H9 (cell line): ENCODE measurements around the gene VWA5B1. TPM values are rescaled to one million over a fixed set of nuclear protein-coding genes. Genes with fewer than 3 reads are reported as not detected.

Experiments used
- DNase-seq: peaks from one replicate; pipeline ENCODE4 v3.0.0-alpha.2; 2017
- H2AFZ ChIP-seq: one replicate; pipeline ENCODE4 v1.6.1; 2013; ENCODE audit warnings: mild to moderate bottlenecking, low read length, control low read depth, moderate library complexity
- H2AK5ac ChIP-seq: 2 replicates; pipeline ENCODE4 v1.6.1; 2013; ENCODE audit warnings: low read length, control low read depth, mixed read lengths; ENCODE audit not compliant: insufficient read length
- H2BK120ac ChIP-seq: one replicate; pipeline ENCODE4 v1.6.1; 2013; ENCODE audit warnings: low read depth, mild to moderate bottlenecking, low read length, control low read depth, inconsistent platforms; ENCODE audit not compliant: poor library complexity, severe bottlenecking
- H2BK12ac ChIP-seq: 2 replicates; pipeline ENCODE4 v1.6.1; 2013; ENCODE audit warnings: low read length, control low read depth, mixed read lengths, low read depth; ENCODE audit not compliant: insufficient read length
- H2BK15ac ChIP-seq: 2 replicates; pipeline ENCODE4 v1.6.1; 2013; ENCODE audit warnings: low read depth, low read length, control low read depth
- H2BK20ac ChIP-seq: one replicate; pipeline ENCODE4 v1.6.1; 2013; ENCODE audit warnings: low read depth, mild to moderate bottlenecking, low read length, control low read depth, inconsistent platforms; ENCODE audit not compliant: poor library complexity, severe bottlenecking
- H2BK5ac ChIP-seq: 2 replicates; pipeline ENCODE4 v1.6.1; 2013; ENCODE audit warnings: low read length, control low read depth, mixed read lengths; ENCODE audit not compliant: insufficient read length
- H3K14ac ChIP-seq: 2 replicates; pipeline ENCODE4 v1.6.1; 2013; ENCODE audit warnings: low read length, control low read depth; ENCODE audit not compliant: insufficient read depth
- H3K18ac ChIP-seq: 2 replicates; pipeline ENCODE4 v1.6.1; 2013; ENCODE audit warnings: low read depth, mild to moderate bottlenecking, mixed read lengths, low read length, control low read depth; ENCODE audit not compliant: insufficient read length
- H3K23ac ChIP-seq: 2 replicates; pipeline ENCODE4 v1.6.1; 2013; ENCODE audit warnings: low read length, control low read depth, mixed read lengths, low read depth; ENCODE audit not compliant: insufficient read length
- H3K23me2 ChIP-seq: 2 replicates; pipeline ENCODE4 v1.6.1; 2013; ENCODE audit warnings: low read depth, mild to moderate bottlenecking, mixed read lengths, low read length, control low read depth; ENCODE audit not compliant: insufficient read length, poor library complexity, severe bottlenecking
- H3K27ac ChIP-seq: 2 replicates; pipeline ENCODE4 v1.5.1; 2013; ENCODE audit warnings: low read length, control low read depth, mixed read lengths, low read depth; ENCODE audit not compliant: insufficient read length
- H3K27me3 ChIP-seq: 2 replicates; pipeline ENCODE4 v1.6.1; 2013; ENCODE audit warnings: low read length, control low read depth, inconsistent platforms; ENCODE audit not compliant: insufficient read depth
- H3K4ac ChIP-seq: 2 replicates; pipeline ENCODE4 v1.6.1; 2013; ENCODE audit warnings: low read depth, mild to moderate bottlenecking, control low read depth, inconsistent platforms, low read length, moderate library complexity
- H3K4me1 ChIP-seq: 2 replicates; pipeline ENCODE4 v1.6.1; 2013; ENCODE audit warnings: low read length, control low read depth, inconsistent platforms; ENCODE audit not compliant: insufficient read depth
- H3K4me2 ChIP-seq: 2 replicates; pipeline ENCODE4 v1.6.1; 2013; ENCODE audit warnings: low read length, control low read depth, mixed read lengths; ENCODE audit not compliant: insufficient read length, insufficient read depth
- H3K56ac ChIP-seq: 2 replicates; pipeline ENCODE4 v1.6.1; 2013; ENCODE audit warnings: low read depth, mild to moderate bottlenecking, mixed read lengths, low read length, control low read depth; ENCODE audit not compliant: insufficient read length
- H3K79me1 ChIP-seq: 2 replicates; pipeline ENCODE4 v1.6.1; 2013; ENCODE audit warnings: low read depth, mild to moderate bottlenecking, moderate library complexity, low read length, control low read depth, inconsistent platforms; ENCODE audit not compliant: insufficient read depth, poor library complexity, severe bottlenecking
- H3K79me2 ChIP-seq: 2 replicates; pipeline ENCODE4 v1.6.1; 2013; ENCODE audit warnings: low read length, control low read depth, inconsistent platforms; ENCODE audit not compliant: insufficient read depth
- H3K9ac ChIP-seq: 2 replicates; pipeline ENCODE4 v1.6.1; 2013; ENCODE audit warnings: low read length, control low read depth, mixed read lengths; ENCODE audit not compliant: insufficient read length; ENCODE audit errors: extremely low read depth
- H3K9me3 ChIP-seq: one replicate; pipeline ENCODE4 v1.6.1; 2013; ENCODE audit warnings: low read depth, low read length, inconsistent platforms; ENCODE audit not compliant: control insufficient read depth
- H3T11ph ChIP-seq: one replicate; pipeline ENCODE4 v1.6.1; 2013; ENCODE audit warnings: mild to moderate bottlenecking, low read length, control low read depth, inconsistent platforms
- H4K20me1 ChIP-seq: one replicate; pipeline ENCODE4 v1.6.1; 2013; ENCODE audit not compliant: control insufficient read depth, insufficient read length, insufficient read depth
- H4K5ac ChIP-seq: 2 replicates; pipeline ENCODE4 v1.6.1; 2013; ENCODE audit warnings: low read depth, mild to moderate bottlenecking, mixed read lengths, low read length, control low read depth; ENCODE audit not compliant: insufficient read length
- H4K8ac ChIP-seq: replicated peaks from 2 replicates; pipeline ENCODE4 v1.6.1; 2013; ENCODE audit warnings: low read length, control low read depth, mixed read lengths, low read depth; ENCODE audit not compliant: insufficient read length
- H4K91ac ChIP-seq: 2 replicates; pipeline ENCODE4 v1.6.1; 2013; ENCODE audit warnings: low read depth, mild to moderate bottlenecking, moderate library complexity, mixed read lengths, low read length, control low read depth; ENCODE audit not compliant: insufficient read length
- H3K27ac Mint-ChIP-seq, 3 experiments: 2 replicates in 2 of 3; 3 replicates in 1 of 3; pipeline ENCODE4 v1.8.0; 2020 to 2021; ENCODE audit warnings: mixed read lengths in 3 of 3, mild to moderate bottlenecking in 1 of 3, moderate library complexity in 1 of 3
- H3K27me3 Mint-ChIP-seq: 2 replicates; pipeline ENCODE4 v1.8.0; 2021; ENCODE audit warnings: low read depth, mild to moderate bottlenecking, moderate library complexity, mixed read lengths
- H3K36me3 Mint-ChIP-seq, 3 experiments: 2 replicates in 2 of 3; 3 replicates in 1 of 3; pipeline ENCODE4 v1.8.0; 2020 to 2021; ENCODE audit warnings: low read depth in 3 of 3, mixed read lengths in 3 of 3; ENCODE audit not compliant: insufficient read depth in 1 of 3
- H3K4me1 Mint-ChIP-seq, 2 experiments: 2 replicates each; pipeline ENCODE4 v1.8.0; 2020; ENCODE audit warnings: mixed read lengths in 2 of 2
- H3K4me3 Mint-ChIP-seq, 2 experiments: 2 replicates in 1 of 2; 3 replicates in 1 of 2; pipeline ENCODE4 v1.8.0; 2020 to 2021; ENCODE audit warnings: mild to moderate bottlenecking in 2 of 2, mixed read lengths in 2 of 2, moderate library complexity in 1 of 2
- H3K9me3 Mint-ChIP-seq, 2 experiments: 2 replicates in 1 of 2; 3 replicates in 1 of 2; pipeline ENCODE4 v1.8.0; 2020; ENCODE audit warnings: mild to moderate bottlenecking in 2 of 2, mixed read lengths in 2 of 2, moderate library complexity in 1 of 2
- WGBS: extraction: QIAGEN DNeasy Blood & Tissue Kit; methylation state at CpG from one replicate; pipeline ENCODE4 v1.1.7; 2013; ENCODE audit warnings: missing lambda C conversion rate, low lambda C conversion rate, mixed read lengths; ENCODE audit not compliant: insufficient read length; ENCODE audit errors: extremely low coverage; 5-methylcytosine and 5-hydroxymethylcytosine counted together
- total RNA-seq: library from RNA; stranded (reverse); gene quantifications from 2 replicates; pipeline ENCODE4 v1.2.1, GENCODE V29; 2021
- TF ChIP-seq, protein P1 (sequence below): fragments of 200-600 bp; sonication (generic); conservative IDR thresholded peaks from 3 replicates; pipeline ENCODE4 v1.8.0; 2021; ENCODE audit warnings: antibody characterized with exemption, mild to moderate bottlenecking

The VWA5B1 gene
- total RNA-seq, 1 experiment from 2014 or later, result not detected

DNA sequence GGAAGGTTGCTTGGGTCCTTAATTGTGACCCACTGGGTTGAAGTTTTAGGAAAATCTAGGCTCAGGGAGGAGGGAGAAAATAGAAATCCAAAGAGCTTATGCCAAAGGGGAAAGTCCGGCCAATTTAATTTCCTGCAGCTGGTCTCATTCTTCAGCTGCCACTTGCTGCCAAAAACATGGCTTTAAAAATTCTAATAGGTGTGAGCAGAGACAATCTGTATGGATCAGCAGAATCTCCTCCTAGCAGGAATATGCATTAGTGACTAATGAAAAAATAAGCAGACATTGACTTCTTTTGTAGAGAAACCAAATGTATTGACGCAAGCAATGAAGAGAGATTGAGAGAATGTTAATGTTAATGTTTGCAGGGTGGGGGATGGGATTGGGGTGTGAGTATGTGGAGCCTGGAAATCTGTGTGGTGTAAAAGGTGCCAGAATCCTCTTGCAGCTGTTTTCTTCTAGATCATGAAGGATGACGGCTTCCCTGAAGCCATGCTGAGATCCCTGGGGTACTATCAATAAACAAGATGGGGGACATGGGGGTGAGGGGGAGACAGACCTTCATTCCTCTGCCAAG, 35.3 kb downstream of the VWA5B1 start:
- no peak overlapping the region for H3K27ac Mint-ChIP-seq
- H3K23me2 ChIP-seq, result no peaks in the 10 kb centered on the region
- no peak overlapping the region for H3K4me2 ChIP-seq
- peaks cover 5% of the 10 kb centered on the region; the same call in 1 of the 2 replicates for H3K4me1 ChIP-seq
- H2BK12ac ChIP-seq, result no peak overlapping the region
- no peak overlapping the region for H3K56ac ChIP-seq
- no peak overlapping the region for H4K8ac ChIP-seq
- no peak overlapping the region for H2BK20ac ChIP-seq
- H3K9ac ChIP-seq, result no peak overlapping the region
- no peaks in the 10 kb centered on the region; the same call in 1 of the 2 replicates for H3K27me3 ChIP-seq
- no peak overlapping the region for H3K4ac ChIP-seq
- no peaks in the 10 kb centered on the region for H3K79me2 ChIP-seq
- no peaks in the 10 kb centered on the region for H4K20me1 ChIP-seq
- WGBS, result no CpG with 5 or more reads among the region's 3 CpGs
- H3K36me3 Mint-ChIP-seq, result no peaks in the 10 kb centered on the region
- peaks cover 5 to 14% of the 10 kb centered on the region in 2 experiments for H3K4me1 Mint-ChIP-seq
- H3K27me3 Mint-ChIP-seq, result peaks cover 33% of the 10 kb centered on the region
- no peak overlapping the region for H2AFZ ChIP-seq
- H3K27ac ChIP-seq, result no peak overlapping the region
- H3K9me3 Mint-ChIP-seq, result no peaks in the 10 kb centered on the region
- H3K79me1 ChIP-seq, result no peaks in the 10 kb centered on the region
- no peak overlapping the region for H4K91ac ChIP-seq
- H2BK5ac ChIP-seq, result no peak overlapping the region
- no peak overlapping the region for H3K4me3 Mint-ChIP-seq
- H4K5ac ChIP-seq, result no peak overlapping the region
- H3T11ph ChIP-seq, result no peak overlapping the region
- no peak overlapping the region for H3K18ac ChIP-seq
- H2BK120ac ChIP-seq, result no peak overlapping the region
- TF ChIP-seq, protein P1, sequence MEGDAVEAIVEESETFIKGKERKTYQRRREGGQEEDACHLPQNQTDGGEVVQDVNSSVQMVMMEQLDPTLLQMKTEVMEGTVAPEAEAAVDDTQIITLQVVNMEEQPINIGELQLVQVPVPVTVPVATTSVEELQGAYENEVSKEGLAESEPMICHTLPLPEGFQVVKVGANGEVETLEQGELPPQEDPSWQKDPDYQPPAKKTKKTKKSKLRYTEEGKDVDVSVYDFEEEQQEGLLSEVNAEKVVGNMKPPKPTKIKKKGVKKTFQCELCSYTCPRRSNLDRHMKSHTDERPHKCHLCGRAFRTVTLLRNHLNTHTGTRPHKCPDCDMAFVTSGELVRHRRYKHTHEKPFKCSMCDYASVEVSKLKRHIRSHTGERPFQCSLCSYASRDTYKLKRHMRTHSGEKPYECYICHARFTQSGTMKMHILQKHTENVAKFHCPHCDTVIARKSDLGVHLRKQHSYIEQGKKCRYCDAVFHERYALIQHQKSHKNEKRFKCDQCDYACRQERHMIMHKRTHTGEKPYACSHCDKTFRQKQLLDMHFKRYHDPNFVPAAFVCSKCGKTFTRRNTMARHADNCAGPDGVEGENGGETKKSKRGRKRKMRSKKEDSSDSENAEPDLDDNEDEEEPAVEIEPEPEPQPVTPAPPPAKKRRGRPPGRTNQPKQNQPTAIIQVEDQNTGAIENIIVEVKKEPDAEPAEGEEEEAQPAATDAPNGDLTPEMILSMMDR, result no peak
- H2BK15ac ChIP-seq, result no peak overlapping the region
- H3K23ac ChIP-seq, result no peak overlapping the region
- no peaks in the 10 kb centered on the region for H3K9me3 ChIP-seq
- DNase-seq, result no peak
- no peak overlapping the region for H3K14ac ChIP-seq
- H2AK5ac ChIP-seq, result no peak overlapping the region
